Measurements from ENCODE around the gene FYTTD1. TPM values are rescaled to one million over a fixed set of nuclear protein-coding genes. Genes with fewer than 3 reads are reported as not detected.
"Not testable (repeated sequence)": the region's sequence is repeated elsewhere in the genome, so short reads cannot be mapped to it uniquely, and the experiment has no call there.

FYTTD1 gene, protein sequence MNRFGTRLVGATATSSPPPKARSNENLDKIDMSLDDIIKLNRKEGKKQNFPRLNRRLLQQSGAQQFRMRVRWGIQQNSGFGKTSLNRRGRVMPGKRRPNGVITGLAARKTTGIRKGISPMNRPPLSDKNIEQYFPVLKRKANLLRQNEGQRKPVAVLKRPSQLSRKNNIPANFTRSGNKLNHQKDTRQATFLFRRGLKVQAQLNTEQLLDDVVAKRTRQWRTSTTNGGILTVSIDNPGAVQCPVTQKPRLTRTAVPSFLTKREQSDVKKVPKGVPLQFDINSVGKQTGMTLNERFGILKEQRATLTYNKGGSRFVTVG
- 51.2 and 62.4 TPM in 2 replicates for total RNA-seq (2014; rRNA removed; shearing (Covaris generic))

DNA sequence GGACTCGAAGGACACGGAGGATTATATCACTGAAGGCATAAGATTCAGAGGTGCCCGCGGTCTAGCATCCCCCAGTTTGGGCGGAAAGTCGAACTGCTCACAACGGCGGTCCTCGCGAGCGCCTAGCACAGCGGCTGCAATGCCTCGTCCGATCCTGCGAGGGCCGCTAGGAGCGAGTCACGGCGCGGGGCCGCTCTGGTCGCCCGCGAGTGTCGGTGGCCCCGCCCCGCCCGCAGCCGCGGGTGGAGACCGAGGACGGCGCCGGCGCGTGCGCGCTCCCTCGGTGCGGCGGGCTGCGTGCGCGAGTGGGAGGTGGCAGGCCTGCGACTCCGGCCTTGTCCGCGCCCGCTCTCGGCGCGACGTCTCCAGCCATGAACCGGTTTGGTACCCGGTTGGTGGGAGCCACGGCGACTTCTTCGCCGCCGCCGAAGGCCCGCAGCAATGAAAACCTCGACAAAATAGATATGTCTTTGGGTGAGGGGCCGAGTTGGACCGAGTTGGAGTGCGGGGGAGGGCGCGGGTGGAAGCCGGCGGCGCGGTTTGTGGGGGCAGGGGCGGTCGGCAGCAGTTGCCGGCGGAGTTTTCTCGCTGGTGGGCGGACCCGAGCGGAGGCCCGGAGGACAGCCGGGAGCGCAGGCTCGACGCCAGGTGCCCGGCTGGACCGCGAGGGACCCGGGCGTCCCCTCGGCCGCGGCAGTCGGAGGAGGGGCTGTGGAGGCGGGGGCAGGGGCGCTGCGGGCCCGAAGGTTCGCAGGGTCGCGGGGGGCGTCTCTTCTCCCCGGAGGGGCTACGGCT, at the start of gene FYTTD1:
Gene FYTTD1 (plus strand): TSS at position 283 of the 795 bp plus-strand sequence. CDS start 89 bp downstream, at position 372.
- peak; percentile 92 for DNase-seq (ENCODE audit: low read depth)

- no peak for DNase-seq (ENCODE audit: low read depth)
Observed at GRCh38 chr3:197700095-197700494, 49.6 kb upstream of the FYTTD1 start.

GRCh38 chr3:197701841-197702240, 47.8 kb upstream of the FYTTD1 start:
- DNase-seq (ENCODE audit: low read depth) = no peak

DNA sequence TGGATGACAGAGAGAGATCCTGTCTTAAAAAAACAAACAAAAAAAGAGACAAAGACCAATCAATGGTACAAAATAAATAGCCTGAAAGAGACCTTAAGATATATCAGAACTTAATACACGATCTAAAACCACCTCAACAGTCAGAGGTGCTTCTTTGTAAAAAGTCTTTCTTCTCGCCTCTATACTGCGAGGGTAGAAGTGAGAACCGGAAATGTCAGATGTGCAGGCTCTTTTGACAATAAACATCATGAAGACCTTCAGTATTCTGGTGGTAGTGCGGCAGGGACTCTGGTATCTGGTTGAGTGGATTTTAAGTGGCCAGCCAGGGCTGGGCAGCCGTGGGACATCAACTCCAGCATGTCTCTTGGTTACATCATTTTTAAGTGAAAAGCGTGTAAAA, 43.0 kb upstream of the FYTTD1 start:
- no peak for DNase-seq (ENCODE audit: low read depth)

- DNase-seq (ENCODE audit: low read depth) = no peak
Observed at GRCh38 chr3:197709135-197709534, 40.5 kb upstream of the FYTTD1 start.

GRCh38 chr3:197710965-197711364, 38.7 kb upstream of the FYTTD1 start:
- not testable (repeated sequence) for DNase-seq (ENCODE audit: low read depth)

DNA sequence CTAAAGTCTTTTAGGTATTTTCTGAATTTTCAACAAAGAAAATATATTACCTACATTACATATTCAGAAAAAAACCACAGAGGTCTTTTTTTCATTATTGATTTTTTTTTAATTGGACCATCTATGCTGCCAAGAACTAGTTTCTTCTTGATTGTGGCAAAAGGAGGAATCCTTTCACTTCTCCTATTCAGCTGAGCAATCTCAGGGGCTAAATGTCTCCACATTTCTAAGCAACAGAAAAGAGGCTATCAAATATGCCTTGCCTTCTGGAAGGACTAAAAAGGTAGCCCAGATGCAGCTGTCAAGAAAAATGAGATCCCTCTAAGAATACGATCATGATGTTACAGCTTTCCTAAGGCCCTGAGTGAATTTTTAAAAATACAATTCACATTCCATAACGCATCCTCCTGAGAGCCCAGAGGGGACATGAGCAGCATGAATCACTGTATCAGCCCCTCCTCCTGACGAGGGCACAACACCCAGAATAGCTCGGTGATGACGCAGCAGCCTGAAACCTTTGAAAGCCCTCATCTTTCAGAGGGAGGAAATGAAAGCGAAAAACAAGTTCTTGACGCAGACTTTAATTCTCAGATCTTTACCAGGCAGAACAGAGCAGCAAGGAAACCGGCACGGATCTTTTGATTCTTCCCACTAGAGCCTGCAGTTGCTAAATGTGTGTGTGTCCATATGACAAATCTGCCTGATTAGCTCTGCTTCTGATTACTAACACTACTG, 37.5 kb upstream of the FYTTD1 start:
- DNase-seq (ENCODE audit: low read depth) = peak; percentile 100

DNA sequence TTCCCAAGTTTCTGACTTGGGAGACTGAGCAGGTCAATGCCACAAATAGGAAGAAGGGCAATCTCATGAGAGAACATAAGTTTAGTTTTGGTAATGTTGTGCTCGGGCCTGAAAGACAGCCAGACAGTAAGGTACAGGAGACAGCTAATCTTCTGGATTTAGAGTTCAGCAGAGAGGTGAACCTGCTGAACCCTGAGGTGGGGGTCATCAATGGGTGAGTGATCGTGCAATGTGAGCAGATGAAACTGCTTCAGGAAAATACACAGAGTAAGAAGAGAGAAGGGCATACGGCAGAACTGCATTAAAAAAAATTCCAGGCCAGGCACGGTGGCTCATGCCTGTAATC, 36.2 kb upstream of the FYTTD1 start:
- DNase-seq (ENCODE audit: low read depth) = no peak

- DNase-seq (ENCODE audit: low read depth) = no peak
Observed at GRCh38 chr3:197714251-197714650, 35.4 kb upstream of the FYTTD1 start.

DNA sequence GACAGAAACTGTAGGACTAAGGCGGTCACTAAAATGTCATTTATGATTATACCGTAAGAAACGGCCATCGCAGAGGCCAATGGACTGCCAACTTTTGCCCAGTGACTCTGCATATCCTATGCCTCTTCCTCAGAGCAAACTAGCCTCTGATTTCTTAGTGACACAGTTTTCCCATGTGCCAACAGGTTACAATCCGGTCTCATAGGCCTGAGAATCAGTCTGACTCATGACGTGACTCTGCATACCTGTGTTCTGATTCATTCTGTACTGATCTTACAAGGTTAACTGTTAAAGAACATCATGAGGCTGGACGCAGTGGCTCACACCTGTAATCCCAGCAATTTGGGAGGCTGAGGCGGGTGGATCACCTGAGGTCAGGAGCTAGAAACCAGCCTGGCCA, 30.8 kb upstream of the FYTTD1 start:
- DNase-seq (ENCODE audit: low read depth) = peak; percentile 100

- no peak for DNase-seq (ENCODE audit: low read depth)
Observed at GRCh38 chr3:197720694-197721093, 29.0 kb upstream of the FYTTD1 start.

DNA sequence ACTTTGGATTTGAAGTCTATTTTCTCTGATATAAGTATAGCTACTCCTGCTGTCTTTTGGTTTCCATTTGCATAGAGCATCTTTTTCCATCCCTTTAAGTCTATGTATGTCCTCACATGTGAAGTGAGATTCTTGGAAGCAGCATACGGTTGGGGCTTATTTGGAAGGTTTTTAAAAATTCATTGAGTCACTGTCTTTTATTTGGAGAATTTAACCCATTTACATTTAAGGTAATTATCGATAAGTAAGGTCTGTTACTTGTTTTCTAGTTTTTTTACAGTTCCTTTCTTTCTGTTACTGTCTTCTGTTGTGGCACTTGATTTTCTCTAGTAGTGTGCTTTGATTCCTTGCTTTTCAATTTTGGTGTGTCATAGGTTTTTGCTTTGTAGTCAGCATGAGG, 26.9 kb upstream of the FYTTD1 start:
- no peak for DNase-seq (ENCODE audit: low read depth)

- DNase-seq (ENCODE audit: low read depth) = not testable (repeated sequence)
Observed at GRCh38 chr3:197727878-197728277, 21.8 kb upstream of the FYTTD1 start.

GRCh38 chr3:197728487-197728886, 21.2 kb upstream of the FYTTD1 start:
- DNase-seq (ENCODE audit: low read depth) = no peak

GRCh38 chr3:197730200-197730599, 19.5 kb upstream of the FYTTD1 start:
- DNase-seq (ENCODE audit: low read depth) = peak; percentile 99

GRCh38 chr3:197730770-197731169, 18.9 kb upstream of the FYTTD1 start:
- DNase-seq (ENCODE audit: low read depth) = not testable (repeated sequence)

DNA sequence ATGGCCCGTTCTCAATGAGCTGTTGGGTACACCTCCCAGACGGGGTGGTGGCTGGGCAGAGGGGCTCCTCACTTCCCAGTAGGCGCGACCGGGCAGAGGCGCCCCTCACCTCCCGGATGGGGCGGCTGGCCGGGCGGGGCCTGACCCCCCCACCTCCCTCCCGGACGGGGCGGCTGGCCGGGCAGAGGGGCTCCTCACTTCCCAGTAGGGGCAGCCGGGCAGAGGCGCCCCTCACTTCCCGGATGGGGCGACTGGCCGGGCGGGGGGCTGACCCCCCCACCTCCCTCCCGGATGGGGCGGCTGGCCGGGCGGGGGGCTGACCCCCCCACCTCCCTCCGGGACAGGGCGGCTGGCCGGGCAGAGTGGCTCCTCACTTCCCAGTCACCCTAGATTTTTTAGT, 18.2 kb upstream of the FYTTD1 start:
- DNase-seq (ENCODE audit: low read depth) = not testable (repeated sequence)

- DNase-seq (ENCODE audit: low read depth) = no peak
Observed at GRCh38 chr3:197733042-197733441, 16.6 kb upstream of the FYTTD1 start.

DNA sequence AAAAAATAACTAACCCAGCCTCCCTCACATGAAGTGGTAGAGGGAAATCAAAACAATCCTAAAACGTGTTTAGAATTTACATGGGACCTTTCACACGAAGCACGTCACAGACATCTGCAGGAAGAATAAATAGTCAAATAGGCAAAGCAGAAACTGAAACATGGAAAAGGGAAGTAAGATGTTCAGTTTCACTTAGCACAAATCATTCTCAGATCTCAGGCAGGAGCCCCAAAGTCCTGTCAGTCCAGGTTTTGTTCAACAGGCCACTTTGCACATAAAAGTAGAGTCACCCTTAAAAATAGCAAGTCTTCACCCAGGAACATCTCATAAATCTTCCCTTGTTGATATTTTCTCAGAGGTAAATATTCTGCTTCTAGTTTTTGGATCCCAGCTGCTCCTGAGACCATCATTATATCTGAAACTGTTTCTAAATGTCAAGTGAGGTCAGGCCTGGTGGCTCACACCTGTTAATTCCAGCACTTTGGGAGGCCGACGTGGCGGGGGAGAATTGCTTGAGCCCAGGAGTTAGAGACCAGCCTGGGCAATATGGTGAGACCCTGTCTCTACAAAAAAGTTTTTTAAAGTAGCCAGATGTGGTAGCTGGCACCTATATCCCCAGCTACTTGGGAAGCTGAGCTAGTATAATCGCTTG, 14.9 kb upstream of the FYTTD1 start:
- DNase-seq (ENCODE audit: low read depth) = no peak

- DNase-seq (ENCODE audit: low read depth) = peak; percentile 60
Observed at GRCh38 chr3:197736010-197736490, 13.6 kb upstream of the FYTTD1 start.

DNA sequence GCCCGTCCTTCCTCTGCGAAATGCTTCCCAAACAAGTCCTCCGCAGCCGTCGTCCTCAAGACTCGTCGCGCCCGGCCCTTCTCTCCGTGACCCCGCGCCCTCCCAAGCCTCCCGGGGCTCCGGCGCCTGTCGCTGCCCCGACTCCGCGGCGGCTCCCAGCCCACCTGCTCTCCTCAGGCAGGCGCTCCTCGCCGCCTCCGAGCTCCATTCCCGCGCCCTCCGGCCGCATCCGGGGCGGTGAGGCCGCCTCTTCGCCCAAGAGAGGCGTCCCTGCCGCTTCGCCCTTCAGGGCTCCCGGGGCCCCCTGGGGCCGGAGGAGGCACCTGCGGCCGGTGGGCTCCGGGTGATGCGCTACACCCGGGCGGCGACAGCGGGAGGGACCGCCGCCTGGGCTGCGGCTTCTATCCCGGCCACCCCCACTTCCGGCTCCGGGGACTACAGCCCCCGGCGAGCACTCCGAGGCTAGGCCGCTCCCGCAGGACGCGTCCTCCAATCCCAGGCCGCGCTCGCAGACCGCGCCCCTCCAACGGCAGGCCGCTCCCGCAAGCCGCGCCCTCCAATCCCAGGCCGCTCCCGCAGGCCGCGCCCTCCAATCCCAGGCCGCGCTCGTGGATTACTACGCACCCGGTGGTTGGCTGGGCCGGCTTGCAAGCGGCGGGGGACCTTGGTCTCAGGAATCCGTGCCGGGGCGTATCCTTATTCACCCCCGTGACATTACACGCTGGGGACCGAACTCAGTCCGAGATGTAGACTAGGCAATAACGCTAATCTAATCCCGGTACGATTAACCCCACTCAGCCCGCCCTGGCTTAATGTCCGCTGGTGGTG, 13.0 kb upstream of the FYTTD1 start, which contains the start of gene RUBCN:
Gene RUBCN (minus strand): TSS at position 414 of the 828 bp plus-strand sequence. CDS start 185 bp downstream, at position 229.
- peak; percentile 97 for DNase-seq (ENCODE audit: low read depth)
